Osteocyte (in vitro differentiated cells): ENCODE measurements around the gene RGS17. TPM values are rescaled to one million over a fixed set of nuclear protein-coding genes. Genes with fewer than 3 reads are reported as not detected.

Source experiments
- DNase-seq: peaks from one replicate; pipeline ENCODE4 v3.0.0; 2021; ENCODE audit warnings: mixed read lengths; ENCODE audit not compliant: unreplicated experiment; ENCODE audit errors: extremely low spot score
- H3K27ac Mint-ChIP-seq: one replicate; pipeline ENCODE4 v1.8.0; 2021; ENCODE audit warnings: mild to moderate bottlenecking, mixed read lengths; ENCODE audit not compliant: unreplicated experiment
- H3K27me3 Mint-ChIP-seq: one replicate; pipeline ENCODE4 v1.8.0; 2021; ENCODE audit warnings: mixed read lengths; ENCODE audit not compliant: unreplicated experiment
- H3K36me3 Mint-ChIP-seq: one replicate; pipeline ENCODE4 v1.8.0; 2021; ENCODE audit warnings: mixed read lengths; ENCODE audit not compliant: unreplicated experiment
- H3K4me1 Mint-ChIP-seq: one replicate; pipeline ENCODE4 v1.8.0; 2021; ENCODE audit warnings: mixed read lengths; ENCODE audit not compliant: unreplicated experiment
- H3K4me3 Mint-ChIP-seq: one replicate; pipeline ENCODE4 v1.8.0; 2021; ENCODE audit warnings: mild to moderate bottlenecking, moderate library complexity, mixed read lengths; ENCODE audit not compliant: unreplicated experiment
- H3K9me3 Mint-ChIP-seq: one replicate; pipeline ENCODE4 v1.8.0; 2021; ENCODE audit warnings: mixed read lengths; ENCODE audit not compliant: unreplicated experiment
- CTCF ChIP-seq: fragments of 200-600 bp; sonication (generic); IDR thresholded peaks from 2 replicates; pipeline ENCODE4 v1.5.0; 2021; ENCODE audit warnings: antibody characterized with exemption, mild to moderate bottlenecking, moderate library complexity
- total RNA-seq: library from RNA; stranded (reverse); gene quantifications from 2 replicates; pipeline ENCODE4 v1.2.1, GENCODE V29; 2021

RGS17 gene
- total RNA-seq, 1 donor from 2014 or later, result 2.9 TPM

- H3K4me3 Mint-ChIP-seq, result no peak overlapping the region
- H3K27ac Mint-ChIP-seq, result no peak overlapping the region
- no peak for TF ChIP-seq CTCF
- H3K4me1 Mint-ChIP-seq, result peaks cover 5% of the 10 kb centered on the region
- DNase-seq, result no peak
- H3K27me3 Mint-ChIP-seq, result no peaks in the 10 kb centered on the region
- H3K36me3 Mint-ChIP-seq, result peaks cover 11% of the 10 kb centered on the region
- H3K9me3 Mint-ChIP-seq, result peaks cover 32% of the 10 kb centered on the region
Measured at GRCh38 chr6:153065222-153065621, 65.9 kb downstream of the RGS17 start.

GRCh38 chr6:153063936-153064335 is 67.1 kb downstream of the RGS17 start:
- Mint-ChIP-seq H3K4me3 (no peak overlapping the region), H3K27me3 (no peaks in the 10 kb centered on the region), H3K4me1 (no peaks in the 10 kb centered on the region), H3K27ac (no peak overlapping the region), H3K9me3 (peaks cover 32% of the 10 kb centered on the region), H3K36me3 (peaks cover 11% of the 10 kb centered on the region)
- DNase-seq, result no peak
- TF ChIP-seq CTCF, result no peak

- no peak for TF ChIP-seq CTCF
- no peak overlapping the region for H3K27ac Mint-ChIP-seq
- H3K27me3 Mint-ChIP-seq, result no peaks in the 10 kb centered on the region
- DNase-seq, result no peak
- H3K4me1 Mint-ChIP-seq, result no peaks in the 10 kb centered on the region
- peaks cover 29% of the 10 kb centered on the region for H3K9me3 Mint-ChIP-seq
- H3K4me3 Mint-ChIP-seq, result no peak overlapping the region
- H3K36me3 Mint-ChIP-seq, result peaks cover 8% of the 10 kb centered on the region
Measured at GRCh38 chr6:153062516-153062915, 68.6 kb downstream of the RGS17 start.

GRCh38 chr6:153059757-153060156 is 71.3 kb downstream of the RGS17 start:
- no peaks in the 10 kb centered on the region for H3K27me3 Mint-ChIP-seq
- no peak overlapping the region for H3K4me3 Mint-ChIP-seq
- no peak overlapping the region for H3K27ac Mint-ChIP-seq
- peak; percentile 26 for TF ChIP-seq CTCF
- H3K36me3 Mint-ChIP-seq, result peaks cover 8% of the 10 kb centered on the region
- H3K4me1 Mint-ChIP-seq, result no peaks in the 10 kb centered on the region
- peaks cover 14% of the 10 kb centered on the region for H3K9me3 Mint-ChIP-seq
- DNase-seq, result no peak

DNA sequence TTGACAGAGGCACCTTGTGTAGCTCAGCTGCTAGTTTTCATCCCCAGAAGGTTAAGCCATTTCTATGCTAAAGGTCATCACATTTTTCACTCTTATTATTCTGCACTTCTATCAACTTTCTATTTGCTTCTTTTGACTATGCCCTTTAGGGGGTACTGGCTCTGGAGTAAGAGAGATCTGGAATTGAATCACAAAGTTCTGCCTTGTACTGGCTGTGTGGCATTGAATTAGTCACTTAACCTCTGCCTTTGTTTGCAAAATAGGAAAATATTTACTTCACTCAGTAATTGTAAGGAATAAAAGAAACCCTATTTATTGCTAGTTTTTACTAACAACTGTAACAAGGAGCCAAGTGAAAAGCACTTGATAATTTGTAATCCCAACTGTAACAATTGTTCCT is 71.8 kb downstream of the RGS17 start:
- Mint-ChIP-seq H3K27me3 (no peaks in the 10 kb centered on the region), H3K36me3 (peaks cover 8% of the 10 kb centered on the region), H3K9me3 (peaks cover 14% of the 10 kb centered on the region), H3K27ac (no peak overlapping the region), H3K4me3 (no peak overlapping the region), H3K4me1 (no peaks in the 10 kb centered on the region)
- no peak for DNase-seq
- no peak for TF ChIP-seq CTCF
